PFSK-1 (cell line): ENCODE results near the gene LCOR.

Source experiments
- FOXP2 ChIP-seq: optimal IDR thresholded peaks from 2 replicates; pipeline ENCODE3; 2011; ENCODE audit warnings: borderline replicate concordance, control low read depth, inconsistent platforms; ENCODE audit not compliant: insufficient read depth; ENCODE audit errors: extremely low read length, extremely low read depth
- POLR2AphosphoS5 ChIP-seq: IDR thresholded peaks from 2 replicates; pipeline ENCODE4 v1.6.1; 2012; ENCODE audit warnings: low read depth, mild to moderate bottlenecking, control low read depth, low read length, moderate library complexity
- SIN3A ChIP-seq: IDR thresholded peaks from 2 replicates; pipeline ENCODE4 v1.6.1; 2012; ENCODE audit warnings: mild to moderate bottlenecking, low read length, moderate library complexity, borderline replicate concordance; ENCODE audit not compliant: insufficient read depth
- TAF1 ChIP-seq: IDR thresholded peaks from 2 replicates; pipeline ENCODE4 v1.6.1; 2012; ENCODE audit warnings: low read length, control low read depth, borderline replicate concordance; ENCODE audit not compliant: insufficient read depth
- TF ChIP-seq, protein P1 (sequence below), 2 experiments: IDR thresholded peaks; 2 replicates each; pipeline versions ENCODE4 v1.6.1 to v1.8.0; 2011 to 2012; ENCODE audit warnings: low read depth in 2 of 2, low read length in 2 of 2, control low read depth in 1 of 2, inconsistent platforms in 1 of 2, mild to moderate bottlenecking in 1 of 2, moderate library complexity in 1 of 2; ENCODE audit not compliant: insufficient read depth in 1 of 2

LCOR gene

DNA sequence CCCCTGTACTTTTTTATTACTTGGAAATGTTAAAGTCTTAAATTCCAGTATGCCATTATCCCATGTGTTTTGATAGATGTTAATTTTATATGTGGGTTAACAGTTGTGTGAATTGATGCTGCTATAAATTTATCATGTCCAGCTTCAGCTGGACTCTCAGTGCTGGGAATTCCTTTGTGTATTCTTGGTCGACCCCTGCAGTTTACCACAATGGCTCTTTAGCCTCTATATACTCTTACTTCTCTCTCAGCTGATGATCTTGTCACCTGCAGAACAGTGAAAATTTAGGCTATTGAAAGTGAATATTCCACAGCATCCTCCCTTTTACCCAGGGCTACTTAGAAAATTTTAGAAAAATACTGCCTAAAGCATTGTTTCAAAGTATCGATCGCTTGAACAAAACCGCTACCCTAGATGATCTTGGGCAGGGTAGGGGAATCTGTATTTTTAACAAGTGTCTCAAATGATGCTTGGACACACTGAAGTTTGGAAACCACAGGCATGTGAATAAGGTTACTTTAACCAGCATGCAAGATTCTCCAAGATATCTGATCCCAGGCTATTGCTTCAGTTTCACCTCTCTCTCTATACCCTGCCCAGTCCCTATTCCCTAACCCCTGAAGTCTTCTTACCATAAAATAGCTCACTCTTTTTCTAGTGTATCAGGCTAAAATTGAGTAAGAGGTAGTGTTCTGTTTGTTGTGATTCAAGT is 25.4 kb downstream of the LCOR start:
- TF ChIP-seq TAF1, result no peak
- TF ChIP-seq, protein P1, sequence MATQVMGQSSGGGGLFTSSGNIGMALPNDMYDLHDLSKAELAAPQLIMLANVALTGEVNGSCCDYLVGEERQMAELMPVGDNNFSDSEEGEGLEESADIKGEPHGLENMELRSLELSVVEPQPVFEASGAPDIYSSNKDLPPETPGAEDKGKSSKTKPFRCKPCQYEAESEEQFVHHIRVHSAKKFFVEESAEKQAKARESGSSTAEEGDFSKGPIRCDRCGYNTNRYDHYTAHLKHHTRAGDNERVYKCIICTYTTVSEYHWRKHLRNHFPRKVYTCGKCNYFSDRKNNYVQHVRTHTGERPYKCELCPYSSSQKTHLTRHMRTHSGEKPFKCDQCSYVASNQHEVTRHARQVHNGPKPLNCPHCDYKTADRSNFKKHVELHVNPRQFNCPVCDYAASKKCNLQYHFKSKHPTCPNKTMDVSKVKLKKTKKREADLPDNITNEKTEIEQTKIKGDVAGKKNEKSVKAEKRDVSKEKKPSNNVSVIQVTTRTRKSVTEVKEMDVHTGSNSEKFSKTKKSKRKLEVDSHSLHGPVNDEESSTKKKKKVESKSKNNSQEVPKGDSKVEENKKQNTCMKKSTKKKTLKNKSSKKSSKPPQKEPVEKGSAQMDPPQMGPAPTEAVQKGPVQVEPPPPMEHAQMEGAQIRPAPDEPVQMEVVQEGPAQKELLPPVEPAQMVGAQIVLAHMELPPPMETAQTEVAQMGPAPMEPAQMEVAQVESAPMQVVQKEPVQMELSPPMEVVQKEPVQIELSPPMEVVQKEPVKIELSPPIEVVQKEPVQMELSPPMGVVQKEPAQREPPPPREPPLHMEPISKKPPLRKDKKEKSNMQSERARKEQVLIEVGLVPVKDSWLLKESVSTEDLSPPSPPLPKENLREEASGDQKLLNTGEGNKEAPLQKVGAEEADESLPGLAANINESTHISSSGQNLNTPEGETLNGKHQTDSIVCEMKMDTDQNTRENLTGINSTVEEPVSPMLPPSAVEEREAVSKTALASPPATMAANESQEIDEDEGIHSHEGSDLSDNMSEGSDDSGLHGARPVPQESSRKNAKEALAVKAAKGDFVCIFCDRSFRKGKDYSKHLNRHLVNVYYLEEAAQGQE (IDR thresholded peaks at IDR 0.05; ENCODE audit: insufficient read depth in 1 of 2, low read depth in 2 of 2, low read length in 2 of 2), result no peak
- no peak for TF ChIP-seq SIN3A
- no peak for TF ChIP-seq POLR2AphosphoS5
- TF ChIP-seq FOXP2, result no peak

DNA sequence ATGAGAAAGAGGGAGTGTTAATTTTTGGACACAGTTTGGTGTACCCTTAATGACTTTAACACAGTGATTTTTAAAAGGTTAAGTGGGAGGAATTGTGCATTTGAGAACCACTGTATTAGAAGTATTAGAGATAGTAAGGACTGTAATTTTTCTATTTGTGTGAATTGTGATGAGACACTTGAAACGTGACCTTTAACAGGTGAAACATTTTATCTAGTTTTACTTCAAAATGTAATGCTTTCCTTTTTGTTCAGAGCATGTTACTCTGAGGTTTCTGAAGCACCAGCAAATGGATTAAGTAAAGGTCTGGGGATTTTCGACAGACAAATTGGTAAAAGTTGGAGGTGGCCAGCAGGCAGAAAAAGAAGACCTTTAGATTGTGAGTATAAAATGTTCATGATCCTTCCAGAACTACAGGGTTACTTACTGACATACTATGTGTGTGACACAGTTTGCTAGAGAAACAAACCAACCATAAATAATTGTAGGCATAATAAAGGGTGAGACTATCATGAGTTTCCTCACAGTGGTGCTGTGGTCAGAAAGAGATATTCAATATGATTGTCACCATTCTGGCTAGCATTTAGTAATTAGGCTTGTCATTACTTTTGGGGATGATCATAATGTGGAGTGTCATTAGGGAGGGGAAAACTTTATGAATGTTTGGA is 26.1 kb downstream of the LCOR start:
- TF ChIP-seq, protein P1 (IDR thresholded peaks at IDR 0.05; ENCODE audit: insufficient read depth in 1 of 2, low read depth in 2 of 2, low read length in 2 of 2), result no peak
- TF ChIP-seq SIN3A, result no peak
- no peak for TF ChIP-seq POLR2AphosphoS5
- TF ChIP-seq TAF1, result no peak
- no peak for TF ChIP-seq FOXP2

DNA sequence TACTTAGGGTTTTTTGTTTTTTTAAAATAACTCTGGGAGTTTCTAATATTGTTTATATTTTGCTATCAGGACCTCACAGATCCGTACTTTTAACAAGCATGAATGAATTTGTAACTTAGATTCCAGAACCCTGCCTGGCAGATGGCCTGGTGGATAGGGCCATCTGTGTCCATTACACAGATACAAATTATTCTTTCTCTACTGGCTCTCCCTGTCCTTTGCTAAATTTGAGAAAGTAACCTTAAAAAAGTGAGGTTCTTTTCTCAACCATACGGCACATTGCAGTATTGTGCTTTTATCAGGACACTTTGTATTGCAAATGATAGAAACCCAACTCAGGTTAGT is 26.6 kb downstream of the LCOR start:
- TF ChIP-seq FOXP2 (no peak), TAF1 (no peak), POLR2AphosphoS5 (no peak), SIN3A (no peak)
- TF ChIP-seq, protein P1 (IDR thresholded peaks at IDR 0.05; ENCODE audit: insufficient read depth in 1 of 2, low read depth in 2 of 2, low read length in 2 of 2), result no peak

DNA sequence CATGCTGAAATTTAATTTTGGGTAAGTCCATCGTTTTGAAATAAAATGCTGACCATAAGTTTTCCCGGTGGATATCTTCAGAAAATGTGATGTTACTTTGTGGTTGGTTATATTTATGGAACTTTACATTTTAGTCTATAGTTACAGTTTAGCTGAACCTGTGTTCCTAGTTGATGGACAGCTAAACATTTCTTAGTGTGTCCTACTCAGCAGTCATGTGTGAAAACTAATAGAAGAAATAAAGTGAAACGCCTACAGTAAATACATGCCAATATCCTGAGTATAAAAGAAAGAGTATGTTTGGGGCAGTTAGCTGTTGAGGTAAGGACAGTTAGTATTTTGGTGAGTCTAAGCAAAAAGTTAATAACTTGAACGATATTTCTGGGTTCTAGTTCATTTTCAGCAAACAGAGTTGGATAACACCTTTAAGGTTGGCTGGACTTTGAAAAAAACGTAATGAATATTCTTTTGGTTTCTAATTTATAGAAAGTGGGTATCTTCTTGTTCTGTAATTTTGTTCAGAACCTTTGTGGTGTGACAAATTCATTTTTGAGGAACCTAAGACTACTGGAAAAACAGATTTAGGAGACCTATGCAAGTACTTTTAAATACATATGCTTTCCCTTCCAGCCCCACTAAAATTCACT is 28.7 kb downstream of the LCOR start:
- TF ChIP-seq POLR2AphosphoS5 (no peak), FOXP2 (no peak)
- TF ChIP-seq, protein P1 (IDR thresholded peaks at IDR 0.05; ENCODE audit: insufficient read depth in 1 of 2, low read depth in 2 of 2, low read length in 2 of 2), result no peak
